ENCODE measurements around the gene FMOD. TPM values are rescaled to one million over a fixed set of nuclear protein-coding genes. Genes with fewer than 3 reads are reported as not detected.
A peak's percentile ranks its signal among the peaks of the same experiment; 100 is the strongest.

FMOD gene
- total and polyA plus RNA-seq, 8 donors = 36.6 to 97.6 (median 71.8) TPM

GRCh38 chr1:203359010-203359571 is 8.2 kb upstream of the FMOD start:
- H3K27ac ChIP-seq = no peak overlapping the region
- TF ChIP-seq, protein P1, sequence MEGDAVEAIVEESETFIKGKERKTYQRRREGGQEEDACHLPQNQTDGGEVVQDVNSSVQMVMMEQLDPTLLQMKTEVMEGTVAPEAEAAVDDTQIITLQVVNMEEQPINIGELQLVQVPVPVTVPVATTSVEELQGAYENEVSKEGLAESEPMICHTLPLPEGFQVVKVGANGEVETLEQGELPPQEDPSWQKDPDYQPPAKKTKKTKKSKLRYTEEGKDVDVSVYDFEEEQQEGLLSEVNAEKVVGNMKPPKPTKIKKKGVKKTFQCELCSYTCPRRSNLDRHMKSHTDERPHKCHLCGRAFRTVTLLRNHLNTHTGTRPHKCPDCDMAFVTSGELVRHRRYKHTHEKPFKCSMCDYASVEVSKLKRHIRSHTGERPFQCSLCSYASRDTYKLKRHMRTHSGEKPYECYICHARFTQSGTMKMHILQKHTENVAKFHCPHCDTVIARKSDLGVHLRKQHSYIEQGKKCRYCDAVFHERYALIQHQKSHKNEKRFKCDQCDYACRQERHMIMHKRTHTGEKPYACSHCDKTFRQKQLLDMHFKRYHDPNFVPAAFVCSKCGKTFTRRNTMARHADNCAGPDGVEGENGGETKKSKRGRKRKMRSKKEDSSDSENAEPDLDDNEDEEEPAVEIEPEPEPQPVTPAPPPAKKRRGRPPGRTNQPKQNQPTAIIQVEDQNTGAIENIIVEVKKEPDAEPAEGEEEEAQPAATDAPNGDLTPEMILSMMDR (IDR thresholded peaks at IDR 0.05) = no peak

DNA sequence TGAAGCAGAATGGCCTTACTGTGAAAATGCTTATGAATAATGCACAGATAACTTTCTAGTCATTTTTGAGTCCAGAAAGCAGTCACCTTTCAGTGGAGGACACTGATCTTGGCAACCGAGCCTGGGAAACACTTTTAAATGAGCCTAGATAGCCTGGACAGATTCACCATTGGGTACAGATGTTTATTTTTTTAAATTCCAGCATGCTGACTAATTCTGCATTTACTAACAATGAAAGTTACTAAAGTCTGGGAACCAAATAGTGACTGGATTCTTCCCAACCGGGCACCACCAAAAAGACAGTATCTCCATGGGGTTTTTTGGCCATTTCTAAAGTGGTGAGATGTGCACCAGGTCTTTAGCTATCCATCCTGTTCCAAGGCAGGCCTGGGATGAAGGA is 3.3 kb upstream of the FMOD start:
- no peak overlapping the region for H3K4me3 ChIP-seq
- ATAC-seq (no peak), DNase-seq (no peak)
- H3K4me1 ChIP-seq = peaks cover 4 to 7% of the 10 kb centered on the region in 2 donors
- H3K27ac ChIP-seq = no peak overlapping the region
- H3K9me3 ChIP-seq = no peaks in the 10 kb centered on the region
- intact Hi-C loops (cut with DNase I) = no loop called here
- no peaks in the 10 kb centered on the region for H3K27me3 ChIP-seq
- H3K36me3 ChIP-seq = no peaks in the 10 kb centered on the region
- TF ChIP-seq, protein P1 (IDR thresholded peaks at IDR 0.05) = no peak

More at GRCh38 chr1:203359010-203359571, 8.2 kb upstream of the FMOD start:
- DNase-seq (peak in 2 of 4 donors; percentile 69 to 84), ATAC-seq (no peak)
- no peak overlapping the region for H3K4me3 ChIP-seq
- H3K27me3 ChIP-seq = peaks cover 0 to 4% of the 10 kb centered on the region in 2 donors
- intact Hi-C loops (cut with DNase I) = no loop called here
- H3K4me1 ChIP-seq = peaks cover 0 to 7% of the 10 kb centered on the region in 2 donors
- H3K36me3 ChIP-seq = no peaks in the 10 kb centered on the region
- no peaks in the 10 kb centered on the region for H3K9me3 ChIP-seq

GRCh38 chr1:203353486-203353885 is 2.6 kb upstream of the FMOD start:
- ATAC-seq (no peak), DNase-seq (no peak)
- Histone ChIP-seq H3K9me3 (no peaks in the 10 kb centered on the region), H3K27me3 (no peaks in the 10 kb centered on the region), H3K27ac (no peak overlapping the region), H3K4me1 (peaks cover 4 to 7% of the 10 kb centered on the region in 2 donors), H3K36me3 (no peaks in the 10 kb centered on the region), H3K4me3 (no peak overlapping the region)
- TF ChIP-seq, protein P1 (IDR thresholded peaks at IDR 0.05) = no peak
- intact Hi-C loops (cut with DNase I) = no loop called here

GRCh38 chr1:203349773-203350524 is 973 bp downstream of the FMOD start:
- peak in 1 of 4 donors; percentile 62 for DNase-seq
- intact Hi-C loops (cut with DNase I) = no loop called here
- ATAC-seq = peak; percentile 7

GRCh38 chr1:203349166-203349565 is 1.8 kb downstream of the FMOD start:
- ATAC-seq (no peak), DNase-seq (no peak)
- peaks cover 4 to 18% of the 10 kb centered on the region in 2 donors for H3K4me1 ChIP-seq
- intact Hi-C loops (cut with DNase I) = no loop called here
- H3K36me3 ChIP-seq = no peaks in the 10 kb centered on the region
- H3K9me3 ChIP-seq = no peaks in the 10 kb centered on the region
- H3K27ac ChIP-seq = no peak overlapping the region
- no peaks in the 10 kb centered on the region for H3K27me3 ChIP-seq
- H3K4me3 ChIP-seq = no peak overlapping the region
- TF ChIP-seq, protein P1 (IDR thresholded peaks at IDR 0.05) = no peak

More at GRCh38 chr1:203349773-203350524, 973 bp downstream of the FMOD start:
- TF ChIP-seq, protein P1 (IDR thresholded peaks at IDR 0.05) = no peak
- Histone ChIP-seq H3K4me3 (no peak overlapping the region), H3K36me3 (no peaks in the 10 kb centered on the region), H3K27ac (no peak overlapping the region), H3K9me3 (no peaks in the 10 kb centered on the region), H3K4me1 (peaks cover 4 to 18% of the 10 kb centered on the region in 2 donors), H3K27me3 (no peaks in the 10 kb centered on the region)
